Calu3 (cell line): ENCODE data around the gene IFRD1. TPM values are rescaled to one million over a fixed set of nuclear protein-coding genes. Genes with fewer than 3 reads are reported as not detected.
A peak's percentile ranks its signal among the peaks of the same experiment; 100 is the strongest.

Experiments used
- BruUV-seq: library from RNA; stranded (reverse); fragments of 400-500 nt; replicated peaks from 2 replicates; lab custom pipeline; 2021; lab: Mats Ljungman, UMichigan
- CTCF ChIA-PET: fragments of 300-600 bp; sonication (Branson Sonifier 250); formaldehyde crosslinking; loops from one replicate; lab custom pipeline; 2022; ENCODE audit warnings: antibody characterized with exemption; lab: Charles Lee
- DNase-seq: peaks from one replicate; pipeline ENCODE4 v3.0.0; 2022
- H3K27ac Mint-ChIP-seq: one replicate; pipeline ENCODE4 v1.8.0; 2022; ENCODE audit warnings: mixed read lengths; ENCODE audit not compliant: unreplicated experiment
- H3K27me3 Mint-ChIP-seq: one replicate; pipeline ENCODE4 v1.8.0; 2022; ENCODE audit warnings: mixed read lengths; ENCODE audit not compliant: unreplicated experiment
- H3K36me3 Mint-ChIP-seq: one replicate; pipeline ENCODE4 v1.8.0; 2022; ENCODE audit warnings: mild to moderate bottlenecking, moderate library complexity, mixed read lengths; ENCODE audit not compliant: insufficient read depth, unreplicated experiment
- H3K4me1 Mint-ChIP-seq: one replicate; pipeline ENCODE4 v1.8.0; 2022; ENCODE audit warnings: mild to moderate bottlenecking, low read depth, mixed read lengths; ENCODE audit not compliant: unreplicated experiment
- H3K4me3 Mint-ChIP-seq: one replicate; pipeline ENCODE4 v1.8.0; 2022; ENCODE audit warnings: mild to moderate bottlenecking, low read depth, moderate library complexity, mixed read lengths; ENCODE audit not compliant: unreplicated experiment
- H3K9me3 Mint-ChIP-seq: one replicate; pipeline ENCODE4 v1.8.0; 2022; ENCODE audit warnings: low read depth, mixed read lengths; ENCODE audit not compliant: unreplicated experiment
- intact Hi-C: fragments of 100-400 bp; cut with micrococcal nuclease; formaldehyde crosslinking; loops from one replicate; pipeline ENCODE4 v1.10.0; 2022; ENCODE audit not compliant: unreplicated experiment
- total RNA-seq: library from RNA; stranded (reverse); gene quantifications from 2 replicates; pipeline ENCODE4 v1.2.3, GENCODE V29; 2022
- TF ChIP-seq, protein P1 (sequence below): fragments of 200-600 bp; IDR thresholded peaks from one replicate; pipeline ENCODE4 v1.8.0; 2022; ENCODE audit warnings: antibody characterized with exemption; ENCODE audit not compliant: unreplicated experiment

IFRD1 gene
- total RNA-seq, 1 experiment from 2014 or later, result 44.6 TPM

DNA sequence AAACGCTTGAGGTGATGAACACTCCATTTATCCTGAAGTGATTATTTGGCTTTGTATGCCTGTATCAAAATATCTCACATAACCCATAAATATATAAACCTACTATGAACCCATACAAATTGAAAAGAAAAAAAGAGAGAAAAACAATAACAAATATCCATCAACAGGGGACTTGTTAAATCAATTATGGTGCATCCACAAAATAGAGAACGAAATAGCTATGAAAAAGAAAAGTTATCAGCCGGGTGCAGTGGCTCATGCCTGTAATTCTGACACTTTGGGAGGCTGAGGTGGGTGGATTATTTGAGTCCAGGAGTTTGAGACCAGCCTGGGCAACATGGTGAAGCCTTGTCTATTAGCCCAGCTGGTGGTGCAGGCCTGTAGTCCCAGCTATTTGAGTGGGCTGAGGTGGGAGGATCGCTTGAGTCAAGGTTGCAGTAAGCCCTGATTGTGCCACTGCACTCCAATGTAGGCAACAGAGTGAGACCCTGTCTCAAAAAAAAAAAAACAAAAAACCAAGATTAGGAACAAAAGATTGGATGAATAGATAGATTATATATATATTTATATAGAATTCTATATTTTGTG, 30.6 kb upstream of the IFRD1 start:
- Mint-ChIP-seq H3K36me3 (no peaks in the 10 kb centered on the region), H3K4me1 (peaks cover 25% of the 10 kb centered on the region), H3K9me3 (no peaks in the 10 kb centered on the region), H3K27ac (no peak overlapping the region), H3K27me3 (no peaks in the 10 kb centered on the region), H3K4me3 (no peak overlapping the region)
- intact Hi-C loops, result loop anchor here (5.0 to 10.0 kb wide), 3 partner anchors 215 to 562 kb away; partner anchors contain the start of genes DOCK4 and ZNF277
- TF ChIP-seq, protein P1, sequence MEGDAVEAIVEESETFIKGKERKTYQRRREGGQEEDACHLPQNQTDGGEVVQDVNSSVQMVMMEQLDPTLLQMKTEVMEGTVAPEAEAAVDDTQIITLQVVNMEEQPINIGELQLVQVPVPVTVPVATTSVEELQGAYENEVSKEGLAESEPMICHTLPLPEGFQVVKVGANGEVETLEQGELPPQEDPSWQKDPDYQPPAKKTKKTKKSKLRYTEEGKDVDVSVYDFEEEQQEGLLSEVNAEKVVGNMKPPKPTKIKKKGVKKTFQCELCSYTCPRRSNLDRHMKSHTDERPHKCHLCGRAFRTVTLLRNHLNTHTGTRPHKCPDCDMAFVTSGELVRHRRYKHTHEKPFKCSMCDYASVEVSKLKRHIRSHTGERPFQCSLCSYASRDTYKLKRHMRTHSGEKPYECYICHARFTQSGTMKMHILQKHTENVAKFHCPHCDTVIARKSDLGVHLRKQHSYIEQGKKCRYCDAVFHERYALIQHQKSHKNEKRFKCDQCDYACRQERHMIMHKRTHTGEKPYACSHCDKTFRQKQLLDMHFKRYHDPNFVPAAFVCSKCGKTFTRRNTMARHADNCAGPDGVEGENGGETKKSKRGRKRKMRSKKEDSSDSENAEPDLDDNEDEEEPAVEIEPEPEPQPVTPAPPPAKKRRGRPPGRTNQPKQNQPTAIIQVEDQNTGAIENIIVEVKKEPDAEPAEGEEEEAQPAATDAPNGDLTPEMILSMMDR, result no peak
- no TSS peak for BruUV-seq
- CTCF ChIA-PET, result interaction anchor here (0.7 kb wide), 1 partner anchor 17 kb away, joined by 4 read pairs; no protein-coding TSS in a partner anchor
- no peak for DNase-seq

DNA sequence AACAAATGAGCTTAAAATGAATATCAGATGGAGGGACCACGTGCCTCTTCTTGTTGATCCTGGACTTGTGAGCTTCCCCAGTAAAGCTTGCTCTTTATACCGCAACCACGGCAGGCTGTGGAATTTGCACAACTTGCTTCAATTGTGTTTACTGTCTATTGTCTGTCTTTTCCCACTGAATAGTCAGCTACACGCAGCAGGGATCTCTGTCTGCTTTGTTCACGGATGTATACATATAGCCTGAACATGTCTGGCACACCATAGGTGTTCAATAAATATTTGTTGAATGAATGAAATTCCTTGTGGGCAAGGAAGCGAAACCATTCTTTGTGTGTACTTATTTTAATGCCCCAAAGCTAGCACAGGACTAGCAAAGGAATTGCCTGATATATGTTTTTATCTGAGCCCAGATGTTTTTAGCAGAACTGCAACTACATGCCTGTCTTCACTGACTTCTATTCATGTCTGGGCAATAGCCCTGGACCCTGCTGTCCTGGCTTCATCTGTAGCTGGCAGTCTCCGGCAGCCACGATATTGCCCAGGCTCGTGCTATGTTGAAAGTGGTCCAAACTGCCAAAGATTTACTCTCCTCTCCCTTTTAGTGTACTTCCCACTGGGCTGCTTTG, 29.9 kb upstream of the IFRD1 start:
- Mint-ChIP-seq H3K4me3 (no peak overlapping the region), H3K27ac (no peak overlapping the region), H3K9me3 (no peaks in the 10 kb centered on the region), H3K27me3 (no peaks in the 10 kb centered on the region), H3K4me1 (peaks cover 25% of the 10 kb centered on the region), H3K36me3 (no peaks in the 10 kb centered on the region)
- TF ChIP-seq, protein P1, result no peak
- CTCF ChIA-PET, result interaction anchor here (0.7 kb wide), 1 partner anchor 16 kb away, joined by 4 read pairs; no protein-coding TSS in a partner anchor
- intact Hi-C loops, result no loop called here
- no peak for DNase-seq
- no TSS peak for BruUV-seq

DNA sequence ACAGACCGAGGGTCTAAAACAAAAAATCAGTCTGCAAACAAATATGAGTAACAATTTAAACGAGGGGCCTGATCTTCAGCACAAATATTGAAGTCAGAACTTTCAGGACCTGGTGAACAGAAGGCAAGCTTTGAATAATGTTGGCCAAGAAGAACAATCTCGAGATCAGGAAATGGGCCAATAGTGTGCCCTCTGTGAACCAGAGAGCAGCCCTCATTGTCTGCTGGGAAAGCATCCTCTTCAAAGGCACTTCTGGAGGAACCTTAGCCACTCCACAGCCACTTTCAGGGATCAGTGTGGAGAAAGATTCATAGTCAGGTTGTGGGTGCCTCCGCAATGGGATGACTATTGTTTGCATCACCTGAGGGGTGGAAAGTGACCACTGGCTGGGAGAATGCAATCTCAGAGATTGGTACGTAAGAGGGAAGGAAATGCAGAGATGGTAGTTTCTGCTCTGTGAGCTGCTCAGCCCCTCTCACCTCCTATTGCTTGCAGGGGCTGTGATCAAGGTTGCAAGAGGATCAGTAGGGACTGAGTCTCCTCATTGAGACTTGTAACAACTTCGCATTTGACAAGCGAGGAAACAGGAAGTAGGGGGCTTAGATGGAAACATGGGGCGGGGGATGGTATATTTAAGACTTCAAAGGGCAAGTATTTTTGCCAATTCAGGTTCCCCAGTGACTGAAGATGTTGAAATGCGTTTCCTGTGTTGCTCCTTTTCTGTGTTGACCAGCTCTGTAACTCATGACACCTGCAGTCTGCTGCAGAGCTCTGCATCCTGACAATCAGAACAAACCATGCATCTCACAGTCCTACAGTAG, 28.4 kb upstream of the IFRD1 start:
- no peaks in the 10 kb centered on the region for H3K27me3 Mint-ChIP-seq
- no peak overlapping the region for H3K4me3 Mint-ChIP-seq
- no peaks in the 10 kb centered on the region for H3K9me3 Mint-ChIP-seq
- TF ChIP-seq, protein P1, result no peak
- CTCF ChIA-PET, result no interaction called here
- H3K36me3 Mint-ChIP-seq, result no peaks in the 10 kb centered on the region
- intact Hi-C loops, result loop anchor here (2.0 kb wide), 1 partner anchor 27 kb away; no protein-coding TSS in a partner anchor
- no peak for DNase-seq
- H3K27ac Mint-ChIP-seq, result no peak overlapping the region
- peaks cover 25% of the 10 kb centered on the region for H3K4me1 Mint-ChIP-seq
- no TSS peak for BruUV-seq

DNA sequence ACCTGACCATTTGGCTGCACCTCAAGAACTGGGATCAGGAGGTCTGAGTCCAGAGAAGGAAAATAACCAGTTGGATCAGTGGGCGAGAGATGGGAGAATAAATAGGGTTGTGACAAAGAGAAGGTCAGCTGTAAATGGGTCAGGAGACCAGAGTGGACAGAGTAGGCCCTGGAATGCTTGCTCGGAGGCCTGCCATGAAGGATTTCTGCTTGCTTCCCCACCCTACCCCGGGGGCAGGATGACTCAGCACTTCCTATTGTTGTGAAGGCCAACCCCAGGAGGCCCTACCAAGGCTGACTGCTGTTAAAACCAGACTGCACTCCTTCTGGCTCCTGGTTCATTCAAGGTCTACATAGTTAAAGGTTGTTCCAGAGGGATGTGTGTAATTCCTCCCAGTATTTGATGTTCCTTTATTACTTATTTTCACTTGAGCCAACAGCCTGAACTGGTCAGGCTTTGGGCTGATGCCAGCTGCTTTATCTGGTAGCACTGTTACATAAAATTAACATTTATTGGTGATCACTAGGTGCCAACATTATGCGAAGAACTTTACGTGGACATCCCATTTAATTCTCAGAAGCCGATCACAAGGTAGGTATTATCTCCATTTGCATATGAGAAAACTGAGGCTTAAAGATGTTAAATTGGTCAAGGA, 27.3 kb upstream of the IFRD1 start:
- Mint-ChIP-seq H3K27me3 (no peaks in the 10 kb centered on the region), H3K4me3 (no peak overlapping the region), H3K27ac (peak overlapping the region; percentile 77), H3K9me3 (no peaks in the 10 kb centered on the region), H3K36me3 (no peaks in the 10 kb centered on the region), H3K4me1 (peaks cover 25% of the 10 kb centered on the region)
- BruUV-seq, result no TSS peak
- intact Hi-C loops, result loop anchor here (2.0 kb wide), 1 partner anchor 26 kb away; no protein-coding TSS in a partner anchor
- peak; percentile 85 for DNase-seq
- TF ChIP-seq, protein P1, result no peak
- CTCF ChIA-PET, result interaction anchor here (1.6 kb wide), 1 partner anchor 18 kb away, joined by 4 read pairs; no protein-coding TSS in a partner anchor
